SK-N-MC (cell line): ENCODE results near the gene MINDY3.

Source experiments
- DNase-seq: peaks from one replicate; pipeline ENCODE4 v3.0.0-alpha.2; 2011; ENCODE audit warnings: low read depth, low spot score
- H3K27ac ChIP-seq: fragments of 200-600 bp; sonication (generic); 2 replicates; pipeline ENCODE4 v1.5.1; 2016; ENCODE audit warnings: mixed run types
- H3K36me3 ChIP-seq: fragments of 200-600 bp; sonication (generic); 2 replicates; pipeline ENCODE4 v1.6.1; 2017; ENCODE audit warnings: antibody characterized with exemption, low read length, mixed read lengths; ENCODE audit not compliant: insufficient read depth
- H3K4me3 ChIP-seq: fragments of 200-600 bp; sonication (generic); 2 replicates; pipeline ENCODE4 v1.5.1; 2016
- H3K9ac ChIP-seq: fragments of 200-600 bp; sonication (generic); 2 replicates; pipeline ENCODE4 v1.8.0; 2017; ENCODE audit warnings: mixed run types, mixed read lengths; ENCODE audit not compliant: insufficient read length
- H3K9me3 ChIP-seq: fragments of 200-600 bp; sonication (generic); 2 replicates; pipeline ENCODE4 v1.6.1; 2017; ENCODE audit warnings: low read depth, mild to moderate bottlenecking, antibody characterized with exemption, low read length, moderate library complexity, mixed read lengths
- EZH2 ChIP-seq: fragments of 200-600 bp; sonication (generic); IDR thresholded peaks from one replicate; pipeline ENCODE4 v1.6.1; 2017; ENCODE audit warnings: antibody characterized with exemption
- FOXP2 ChIP-seq: optimal IDR thresholded peaks from 2 replicates; pipeline ENCODE3; 2011; ENCODE audit warnings: mild to moderate bottlenecking, moderate library complexity; ENCODE audit not compliant: insufficient read depth; ENCODE audit errors: extremely low read length, control extremely low read depth
- POLR2AphosphoS5 ChIP-seq: IDR thresholded peaks from 2 replicates; pipeline ENCODE4 v1.6.1; 2012; ENCODE audit warnings: mild to moderate bottlenecking, low read depth, low read length, borderline replicate concordance

The MINDY3 gene

GRCh38 chr10:15795036-15795792 lies 65.1 kb downstream of the MINDY3 start:
- DNase-seq: no peak
- TF ChIP-seq EZH2 (no peak), FOXP2 (no peak), POLR2AphosphoS5 (no peak)
- Histone ChIP-seq H3K9ac (no peak overlapping the region), H3K9me3 (no peaks in the 10 kb centered on the region), H3K36me3 (no peaks in the 10 kb centered on the region), H3K4me3 (no peak overlapping the region), H3K27ac (no peak overlapping the region)

DNA sequence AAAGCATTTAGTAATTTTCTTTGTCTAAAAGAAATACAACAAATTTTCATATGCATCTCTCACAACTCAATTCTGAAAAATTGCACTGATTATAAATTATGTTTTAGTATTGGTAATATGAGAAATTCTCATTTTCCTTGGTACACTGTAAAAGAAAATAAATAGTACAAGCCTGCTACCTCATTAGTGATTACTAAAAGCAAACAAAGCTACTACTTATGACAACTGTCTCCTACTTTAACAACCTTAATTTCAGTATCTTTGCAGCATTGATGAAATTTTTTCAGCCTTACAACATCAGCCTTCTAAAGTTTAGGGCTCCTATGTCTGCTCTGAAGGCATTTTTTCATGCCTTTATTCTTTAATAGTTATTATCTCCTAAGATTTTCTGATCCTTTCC lies 65.7 kb downstream of the MINDY3 start:
- H3K9me3 ChIP-seq: no peaks in the 10 kb centered on the region
- no peak overlapping the region for H3K9ac ChIP-seq
- no peak overlapping the region for H3K4me3 ChIP-seq
- no peak overlapping the region for H3K27ac ChIP-seq
- no peaks in the 10 kb centered on the region for H3K36me3 ChIP-seq
- no peak for TF ChIP-seq POLR2AphosphoS5
- TF ChIP-seq EZH2: no peak
- no peak for DNase-seq

DNA sequence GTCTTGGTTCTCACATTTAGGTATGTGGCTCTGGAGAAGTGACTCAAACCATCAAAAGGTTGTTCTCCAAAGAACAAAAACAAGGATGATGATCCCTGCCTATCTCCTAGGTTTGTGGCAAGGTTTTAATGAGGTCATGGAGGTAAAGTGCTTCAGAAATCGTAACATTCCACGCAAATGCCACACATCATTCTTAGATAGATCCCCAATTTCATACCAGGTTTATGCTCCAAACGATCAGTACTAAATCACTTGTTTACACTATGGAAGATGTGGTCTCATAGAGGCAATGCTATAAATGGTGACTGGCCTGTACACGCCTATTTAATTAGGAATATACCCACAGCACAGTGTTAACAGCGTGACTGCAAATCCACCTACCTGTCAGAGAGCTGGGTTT lies 66.6 kb downstream of the MINDY3 start:
- TF ChIP-seq POLR2AphosphoS5 (no peak), FOXP2 (no peak), EZH2 (no peak)
- Histone ChIP-seq H3K4me3 (no peak overlapping the region), H3K9ac (no peak overlapping the region), H3K36me3 (no peaks in the 10 kb centered on the region), H3K27ac (no peak overlapping the region), H3K9me3 (no peaks in the 10 kb centered on the region)
- no peak for DNase-seq

GRCh38 chr10:15792777-15793176 lies 67.5 kb downstream of the MINDY3 start:
- Histone ChIP-seq H3K9me3 (no peaks in the 10 kb centered on the region), H3K36me3 (no peaks in the 10 kb centered on the region), H3K9ac (no peak overlapping the region), H3K27ac (no peak overlapping the region), H3K4me3 (no peak overlapping the region)
- TF ChIP-seq FOXP2 (no peak), EZH2 (no peak), POLR2AphosphoS5 (no peak)
- DNase-seq: no peak

- Histone ChIP-seq H3K4me3 (no peak overlapping the region), H3K9ac (no peak overlapping the region), H3K27ac (no peak overlapping the region), H3K9me3 (no peaks in the 10 kb centered on the region), H3K36me3 (no peaks in the 10 kb centered on the region)
- no peak for DNase-seq
- TF ChIP-seq FOXP2 (no peak), EZH2 (no peak), POLR2AphosphoS5 (no peak)
These were observed 68.3 kb downstream of the MINDY3 start for GRCh38 chr10:15791816-15792524.

DNA sequence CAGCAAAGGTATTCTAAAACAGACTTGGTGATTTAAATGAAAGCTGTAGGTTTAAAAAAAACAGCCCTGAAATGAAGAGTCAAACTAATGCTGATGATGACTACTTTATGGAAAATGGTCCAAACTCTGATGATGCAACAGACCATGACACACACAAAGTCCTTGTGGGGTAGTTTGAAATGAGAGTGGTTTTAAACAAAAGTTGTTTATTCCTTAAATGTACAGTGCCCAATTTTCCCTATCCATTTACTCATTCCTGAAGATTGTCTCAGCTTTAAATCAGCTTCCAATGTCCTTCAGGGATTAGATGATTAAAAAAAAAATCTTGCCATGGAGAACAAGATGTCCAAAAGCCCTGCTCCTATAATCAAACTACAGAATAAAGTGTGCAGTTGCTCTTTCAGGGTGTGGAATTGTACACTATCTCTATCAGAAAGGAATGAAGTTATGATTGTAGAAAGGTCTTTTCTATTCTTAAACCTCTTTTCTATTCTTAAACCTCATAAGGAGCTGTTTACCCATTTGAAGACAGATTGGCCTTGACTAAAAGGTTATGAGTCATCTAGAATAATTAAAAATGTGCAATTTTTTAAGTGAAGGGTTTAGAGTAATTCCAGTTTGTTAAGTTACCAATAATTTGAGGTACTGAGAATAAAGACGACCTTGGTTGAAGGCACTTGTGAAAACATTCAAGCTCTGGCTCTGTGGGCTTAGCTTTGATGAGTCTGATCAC lies 70.3 kb downstream of the MINDY3 start:
- no peak for DNase-seq
- Histone ChIP-seq H3K9ac (no peak overlapping the region), H3K9me3 (no peaks in the 10 kb centered on the region), H3K36me3 (no peaks in the 10 kb centered on the region), H3K27ac (no peak overlapping the region), H3K4me3 (no peak overlapping the region)
- TF ChIP-seq POLR2AphosphoS5: no peak
- no peak for TF ChIP-seq EZH2
- TF ChIP-seq FOXP2: no peak

DNA sequence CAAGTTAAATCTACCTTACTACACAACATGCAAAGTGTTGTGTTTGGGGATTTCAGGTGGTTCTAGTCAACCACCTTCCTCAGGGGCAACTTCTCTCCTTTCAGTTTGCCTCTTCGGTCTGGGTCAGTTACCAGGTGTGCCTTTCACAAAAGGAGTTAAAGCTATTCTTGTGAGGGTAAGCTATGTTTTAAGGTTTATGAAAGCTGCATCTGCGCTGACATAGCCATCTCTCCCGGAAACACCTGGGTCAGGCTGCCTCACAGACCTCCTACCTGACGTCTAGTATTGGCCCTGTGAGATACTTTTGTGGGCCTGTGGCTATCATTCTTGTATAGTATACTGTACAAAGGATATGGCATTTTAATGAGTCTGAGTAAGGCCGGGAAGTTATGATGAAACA lies 72.9 kb downstream of the MINDY3 start:
- Histone ChIP-seq H3K9ac (no peak overlapping the region), H3K9me3 (no peaks in the 10 kb centered on the region)
- no peak for TF ChIP-seq FOXP2
- no peak for TF ChIP-seq EZH2
- no peak for TF ChIP-seq POLR2AphosphoS5

DNA sequence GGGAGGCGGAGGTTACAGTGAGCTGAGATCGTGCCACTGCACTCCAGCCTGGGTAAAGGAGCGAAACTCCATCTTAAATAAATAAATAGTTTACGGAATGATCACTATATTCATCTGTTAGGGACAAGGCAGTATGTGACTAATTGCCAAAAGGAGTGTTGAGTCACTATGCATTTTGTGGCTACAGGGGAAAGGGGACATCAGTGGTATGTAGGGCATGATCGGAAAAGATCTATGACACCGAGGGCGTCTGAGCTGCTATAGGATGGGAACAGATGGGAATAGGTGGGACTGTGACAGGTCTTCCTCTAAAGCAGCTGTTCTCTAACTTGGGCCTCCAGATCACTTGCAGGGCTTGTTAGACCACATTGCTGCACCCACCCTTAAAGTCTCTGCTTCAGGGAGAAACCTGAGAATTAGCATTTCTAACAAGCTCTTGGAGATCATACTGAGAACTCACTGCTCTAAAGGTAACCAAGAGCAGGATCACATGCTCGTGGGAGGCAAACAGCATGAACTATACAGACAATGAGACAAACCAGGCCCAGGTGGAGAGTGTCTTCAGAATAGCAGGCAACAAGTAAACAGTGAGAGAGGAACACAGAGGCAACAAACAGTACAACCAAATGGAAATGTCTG lies 75.5 kb downstream of the MINDY3 start:
- TF ChIP-seq FOXP2: no peak
- no peak for TF ChIP-seq POLR2AphosphoS5
- TF ChIP-seq EZH2: no peak
- no peak overlapping the region for H3K4me3 ChIP-seq
- no peak overlapping the region for H3K9ac ChIP-seq
- no peak for DNase-seq
- no peaks in the 10 kb centered on the region for H3K36me3 ChIP-seq
- no peak overlapping the region for H3K27ac ChIP-seq
- no peaks in the 10 kb centered on the region for H3K9me3 ChIP-seq

More for the DNA sequence above, 72.9 kb downstream of the MINDY3 start:
- Histone ChIP-seq H3K36me3 (no peaks in the 10 kb centered on the region), H3K4me3 (no peak overlapping the region), H3K27ac (no peak overlapping the region)
- no peak for DNase-seq
